ENCODE data around the gene WBP4.
"Not testable (repeated sequence)": the region's sequence is repeated elsewhere in the genome, so short reads cannot be mapped to it uniquely, and the experiment has no call there.

Gene WBP4

GRCh38 chr13:41122838-41123237, 61.5 kb downstream of the WBP4 start:
- TF ChIP-seq ZFX (IDR thresholded peaks at IDR 0.05; ENCODE audit: borderline replicate concordance) (no peak), CTCF (IDR thresholded peaks at IDR 0.05) (no peak)
- H3K27ac ChIP-seq, result no peak overlapping the region

GRCh38 chr13:41127701-41128100, 66.4 kb downstream of the WBP4 start:
- TF ChIP-seq ZFX (IDR thresholded peaks at IDR 0.05; ENCODE audit: borderline replicate concordance), result no peak
- no peak for TF ChIP-seq CTCF (IDR thresholded peaks at IDR 0.05)
- no peak overlapping the region for H3K27ac ChIP-seq

GRCh38 chr13:41130356-41130755, 69.0 kb downstream of the WBP4 start:
- TF ChIP-seq ZFX (IDR thresholded peaks at IDR 0.05; ENCODE audit: borderline replicate concordance) (no peak), CTCF (IDR thresholded peaks at IDR 0.05) (no peak)
- H3K27ac ChIP-seq, result no peak overlapping the region

GRCh38 chr13:41131189-41131588, 69.9 kb downstream of the WBP4 start:
- not testable (repeated sequence) for H3K27ac ChIP-seq

GRCh38 chr13:41131660-41132511, 70.6 kb downstream of the WBP4 start:
- H3K27ac ChIP-seq, result peak overlapping the region; percentile 79

GRCh38 chr13:41132512-41133152, 71.3 kb downstream of the WBP4 start, which contains the start of gene KBTBD6:
KBTBD6 (minus strand) TSS chr13:41132802; CDS start chr13:41132511, 291 bp downstream.
- H3K27ac ChIP-seq, result peak within 1 kb of the TSS; percentile 79
- TF ChIP-seq ZFX (IDR thresholded peaks at IDR 0.05; ENCODE audit: borderline replicate concordance) (no peak), CTCF (IDR thresholded peaks at IDR 0.05) (no peak)

Measured in 22Rv1 (cell line).